Esophagus squamous epithelium (tissue), 4 donors: ENCODE results near the gene MBP.

Experiments used
- POLR2A ChIP-seq, 4 donors: fragments of 450-650 bp; IDR thresholded peaks; one replicate each; pipeline ENCODE4 v1.6.1; 2017; ENCODE audit warnings: antibody characterized with exemption in 4 of 4, mild to moderate bottlenecking in 4 of 4, moderate library complexity in 3 of 4
- TF ChIP-seq, protein P1 (sequence below), 6 experiments: fragments of 450-650 bp in 4 of 6; fragments of 200-600 bp in 2 of 6; sonication (generic) in 2 of 6; IDR thresholded peaks; one replicate each; pipeline ENCODE4 v1.5.1; 2016 to 2019; ENCODE audit warnings: antibody characterized with exemption in 6 of 6, mild to moderate bottlenecking in 4 of 6, moderate library complexity in 4 of 6

DNA sequence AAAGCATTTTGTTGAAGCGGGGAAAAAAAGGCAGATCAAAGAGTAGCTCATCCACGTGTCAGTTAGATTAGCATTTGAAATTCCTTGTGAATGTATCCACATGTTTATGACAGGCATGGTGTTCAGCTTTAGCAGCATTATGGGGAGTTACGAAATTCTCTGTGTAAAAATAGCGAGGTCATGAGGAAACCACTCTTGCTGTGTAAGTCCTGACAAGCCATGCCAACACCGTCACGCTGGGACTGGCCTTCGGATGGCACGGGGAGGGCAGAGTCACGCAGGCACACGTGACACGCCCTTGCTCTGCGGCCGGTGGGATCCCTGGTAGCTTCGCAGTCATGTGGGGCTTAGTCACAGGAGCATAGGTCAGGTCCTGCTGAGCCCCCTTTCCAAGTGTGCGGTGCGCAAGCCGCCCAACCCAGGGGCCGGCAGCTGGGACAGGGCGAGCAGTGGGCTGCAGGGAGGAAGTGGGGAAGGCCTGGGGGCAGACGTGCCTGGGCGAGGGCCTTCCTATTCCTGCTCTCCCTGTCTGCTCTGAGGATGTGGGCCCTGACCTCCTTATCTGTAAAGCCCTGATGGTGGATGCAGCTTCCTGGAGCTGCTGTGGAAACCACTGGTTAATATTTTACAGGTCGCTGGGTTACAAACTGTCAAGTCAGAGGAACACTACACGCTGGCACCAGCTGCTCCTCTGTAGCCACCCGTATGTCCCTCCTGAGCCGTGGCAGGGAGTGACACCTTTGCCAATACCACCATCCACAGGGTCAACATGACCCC, 18.0 kb downstream of the MBP start:
- TF ChIP-seq, protein P1, sequence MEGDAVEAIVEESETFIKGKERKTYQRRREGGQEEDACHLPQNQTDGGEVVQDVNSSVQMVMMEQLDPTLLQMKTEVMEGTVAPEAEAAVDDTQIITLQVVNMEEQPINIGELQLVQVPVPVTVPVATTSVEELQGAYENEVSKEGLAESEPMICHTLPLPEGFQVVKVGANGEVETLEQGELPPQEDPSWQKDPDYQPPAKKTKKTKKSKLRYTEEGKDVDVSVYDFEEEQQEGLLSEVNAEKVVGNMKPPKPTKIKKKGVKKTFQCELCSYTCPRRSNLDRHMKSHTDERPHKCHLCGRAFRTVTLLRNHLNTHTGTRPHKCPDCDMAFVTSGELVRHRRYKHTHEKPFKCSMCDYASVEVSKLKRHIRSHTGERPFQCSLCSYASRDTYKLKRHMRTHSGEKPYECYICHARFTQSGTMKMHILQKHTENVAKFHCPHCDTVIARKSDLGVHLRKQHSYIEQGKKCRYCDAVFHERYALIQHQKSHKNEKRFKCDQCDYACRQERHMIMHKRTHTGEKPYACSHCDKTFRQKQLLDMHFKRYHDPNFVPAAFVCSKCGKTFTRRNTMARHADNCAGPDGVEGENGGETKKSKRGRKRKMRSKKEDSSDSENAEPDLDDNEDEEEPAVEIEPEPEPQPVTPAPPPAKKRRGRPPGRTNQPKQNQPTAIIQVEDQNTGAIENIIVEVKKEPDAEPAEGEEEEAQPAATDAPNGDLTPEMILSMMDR (IDR thresholded peaks at IDR 0.05): no peak
- TF ChIP-seq POLR2A (IDR thresholded peaks at IDR 0.05): peak in 1 of 4 donors; percentile 6
